Measurements from ENCODE around the gene UAP1L1. TPM values are rescaled to one million over a fixed set of nuclear protein-coding genes. Genes with fewer than 3 reads are reported as not detected.
A peak's percentile ranks its signal among the peaks of the same experiment; 100 is the strongest.

Gene UAP1L1
- total and polyA plus RNA-seq, 2 of the 8 experiments (the other 6 are each of a cell fraction or from before 2014, with no cell fraction given): 2.0 to 5.4 TPM

- no peak for TF ChIP-seq SAP30 (IDR thresholded peaks at IDR 0.05; ENCODE audit: insufficient read depth, insufficient replicate concordance, low read length)
- no peak for TF ChIP-seq E2F6 (IDR thresholded peaks at IDR 0.05)
- no peak for TF ChIP-seq KDM1A (IDR thresholded peaks at IDR 0.05; ENCODE audit: borderline replicate concordance, low read length)
- no peak for TF ChIP-seq FOSL1 (IDR thresholded peaks at IDR 0.05; ENCODE audit: insufficient read depth, low read depth, low read length)
- TF ChIP-seq ATF2 (IDR thresholded peaks at IDR 0.05; ENCODE audit: low read length): no peak
- no peak for TF ChIP-seq HDAC2 (IDR thresholded peaks at IDR 0.05; ENCODE audit: borderline replicate concordance in 1 of 2, low read depth in 2 of 2, low read length in 2 of 2)
- no peak for TF ChIP-seq TAF1 (IDR thresholded peaks at IDR 0.05; ENCODE audit: low read depth, low read length)
- peak; percentile 68; the same call in 1 of the 2 replicates for TF ChIP-seq GABPA (IDR thresholded peaks at IDR 0.05; ENCODE audit: borderline replicate concordance, insufficient read depth, low read length)
- no peak for TF ChIP-seq TEAD4 (IDR thresholded peaks at IDR 0.05; ENCODE audit: low read depth, low read length)
- TF ChIP-seq TBP (IDR thresholded peaks at IDR 0.05; ENCODE audit: low read depth, low read length): 0 out of 2 replicates have a peak, but pooled peaks have one; percentile 30
- TF ChIP-seq SRF (IDR thresholded peaks at IDR 0.05; ENCODE audit: low read depth, low read length): no peak
- TF ChIP-seq SUZ12 (IDR thresholded peaks at IDR 0.05; ENCODE audit: low read length): no peak
- no peak for TF ChIP-seq CHD2 (IDR thresholded peaks at IDR 0.05; ENCODE audit: low read length)
- TF ChIP-seq SIN3A (conservative IDR thresholded peaks at IDR 0.05 in 1 of 2, IDR thresholded peaks at IDR 0.05 in 1 of 2; ENCODE audit: low read depth in 1 of 2, low read length in 2 of 2): 0 out of 4 replicates have a peak, but pooled peaks of 1 of the 2 experiments have one; percentile 56
- TF ChIP-seq MAFK (IDR thresholded peaks at IDR 0.05; ENCODE audit: low read depth, low read length): no peak
- TF ChIP-seq BRCA1 (IDR thresholded peaks at IDR 0.05; ENCODE audit: low read depth, low read length): no peak
- no peak for TF ChIP-seq YY1 (IDR thresholded peaks at IDR 0.05; ENCODE audit: low read depth, low read length)
Observed at GRCh38 chr9:137034709-137035506, 42.4 kb upstream of the UAP1L1 start (continued).
